Activated CD4-positive, alpha-beta memory T cell treated with anti-CD3 and anti-CD28 coated beads, Interleukin-2, amount 10 ng/mL, durations not matched to agents 7 days and 5 days (primary cell): ENCODE data around the gene FAAP24. TPM values are rescaled to one million over a fixed set of nuclear protein-coding genes. Genes with fewer than 3 reads are reported as not detected.
"Not testable (repeated sequence)": the region's sequence is repeated elsewhere in the genome, so short reads cannot be mapped to it uniquely, and the experiment has no call there.

Experiments used
- CTCF ChIA-PET: fragments of 350-600 bp; sonication (Branson Sonifier 250); formaldehyde crosslinking; loops from one replicate; lab custom pipeline; 2021; ENCODE audit warnings: antibody characterized with exemption, inconsistent platforms; lab: Charles Lee
- POLR2A ChIA-PET: fragments of 350-600 bp; sonication (Branson Sonifier 250); formaldehyde crosslinking; loops from one replicate; lab custom pipeline; 2021; ENCODE audit warnings: antibody characterized with exemption; lab: Charles Lee
- DNase-seq: peaks from one replicate; pipeline ENCODE4 v3.0.0-alpha.2; 2020
- H3K27ac Mint-ChIP-seq: one replicate; pipeline ENCODE4 v1.8.0; 2021; ENCODE audit warnings: mild to moderate bottlenecking, mixed read lengths
- H3K27me3 Mint-ChIP-seq: one replicate; pipeline ENCODE4 v1.8.0; 2021; ENCODE audit warnings: mixed read lengths
- H3K36me3 Mint-ChIP-seq: one replicate; pipeline ENCODE4 v1.8.0; 2021; ENCODE audit warnings: low read depth, mixed read lengths
- H3K4me1 Mint-ChIP-seq: one replicate; pipeline ENCODE4 v1.8.0; 2021; ENCODE audit warnings: mixed read lengths
- H3K4me3 Mint-ChIP-seq: one replicate; pipeline ENCODE4 v1.8.0; 2021; ENCODE audit warnings: mild to moderate bottlenecking, mixed read lengths
- H3K9me3 Mint-ChIP-seq: one replicate; pipeline ENCODE4 v1.8.0; 2021; ENCODE audit warnings: mixed read lengths
- total RNA-seq, 2 experiments: library from RNA; stranded (reverse); gene quantifications; one replicate each; pipeline ENCODE4 v1.2.3, GENCODE V29; 2021

The FAAP24 gene, protein sequence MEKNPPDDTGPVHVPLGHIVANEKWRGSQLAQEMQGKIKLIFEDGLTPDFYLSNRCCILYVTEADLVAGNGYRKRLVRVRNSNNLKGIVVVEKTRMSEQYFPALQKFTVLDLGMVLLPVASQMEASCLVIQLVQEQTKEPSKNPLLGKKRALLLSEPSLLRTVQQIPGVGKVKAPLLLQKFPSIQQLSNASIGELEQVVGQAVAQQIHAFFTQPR
- 1 to 10 TPM; 5.3 to 7.6 TPM for total RNA-seq

GRCh38 chr19:32971715-32972540 is at the start of gene FAAP24, which contains the start of gene CEP89:
FAAP24 (plus strand) TSS chr19:32972242; CDS start chr19:32973197, 955 bp downstream.
CEP89 (minus strand) TSS chr19:32971958; CDS start chr19:32971874, 84 bp downstream.
- DNase-seq, result peak; percentile 99
- Mint-ChIP-seq H3K27ac (peak within 1 kb of the TSS; percentile 82), H3K27me3 (no peaks in the 10 kb centered on the region), H3K4me1 (peaks cover 31% of the 10 kb centered on the region), H3K36me3 (peaks cover 20% of the 10 kb centered on the region), H3K9me3 (no peaks in the 10 kb centered on the region), H3K4me3 (peak within 1 kb of the TSS; percentile 96)
- ChIA-PET POLR2A (interaction anchor here (0.6 to 2.1 kb wide), 10 partner anchors 28 to 626 kb away, joined by 3 to 14 read pairs (median 4); partner anchors contain the start of genes CEBPG, GPATCH1, NUDT19 and ZNF507), CTCF (interaction anchor here (0.5 to 1.7 kb wide), 6 partner anchors 65 to 280 kb away, joined by 3 to 8 read pairs (median 3); partner anchors contain the start of gene NUDT19)

GRCh38 chr19:32924200-32924599 is 47.8 kb upstream of the FAAP24 start:
- H3K27ac Mint-ChIP-seq, result no peak overlapping the region
- peaks cover 3% of the 10 kb centered on the region for H3K9me3 Mint-ChIP-seq
- no peaks in the 10 kb centered on the region for H3K27me3 Mint-ChIP-seq
- peaks cover 17% of the 10 kb centered on the region for H3K36me3 Mint-ChIP-seq
- ChIA-PET POLR2A (no interaction called here), CTCF (interaction anchor here (1.0 kb wide), 1 partner anchor 11 kb away, joined by 3 read pairs; no protein-coding TSS in a partner anchor)
- H3K4me3 Mint-ChIP-seq, result no peak overlapping the region
- no peaks in the 10 kb centered on the region for H3K4me1 Mint-ChIP-seq
- no peak for DNase-seq

DNA sequence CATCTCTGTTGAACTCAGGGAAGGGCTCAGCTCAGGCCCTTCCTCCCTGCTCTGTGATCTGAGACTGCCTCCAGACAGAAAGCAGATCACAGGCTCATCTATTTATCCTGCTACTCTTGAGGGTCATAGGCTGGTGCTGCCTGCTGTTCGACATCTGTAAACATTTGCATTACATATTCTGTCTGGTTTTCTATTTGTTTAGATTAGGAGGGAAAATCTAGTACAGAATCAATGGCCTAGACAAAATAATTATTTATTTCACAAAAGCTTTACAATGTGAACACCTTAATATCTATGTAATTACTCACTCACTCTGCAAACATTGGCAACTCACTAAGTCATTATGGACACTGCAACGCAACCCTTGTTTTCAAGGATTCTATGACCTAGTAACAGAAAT is 43.2 kb upstream of the FAAP24 start:
- Mint-ChIP-seq H3K36me3 (peaks cover 23% of the 10 kb centered on the region), H3K9me3 (peaks cover 3% of the 10 kb centered on the region), H3K27me3 (no peaks in the 10 kb centered on the region), H3K27ac (no peak overlapping the region), H3K4me1 (no peaks in the 10 kb centered on the region), H3K4me3 (no peak overlapping the region)
- POLR2A ChIA-PET, result no interaction called here
- no peak for DNase-seq
- CTCF ChIA-PET, result interaction anchor here (1.3 kb wide), 1 partner anchor 204 kb away, joined by 3 read pairs; no protein-coding TSS in a partner anchor

GRCh38 chr19:32930567-32930966 is 41.5 kb upstream of the FAAP24 start:
- Mint-ChIP-seq H3K36me3 (peaks cover 23% of the 10 kb centered on the region), H3K27ac (no peak overlapping the region), H3K27me3 (no peaks in the 10 kb centered on the region), H3K9me3 (peaks cover 3% of the 10 kb centered on the region), H3K4me3 (no peak overlapping the region), H3K4me1 (no peaks in the 10 kb centered on the region)
- no peak for DNase-seq
- ChIA-PET POLR2A (interaction anchor here (1.3 kb wide), 1 partner anchor 13 kb away, joined by 3 read pairs; no protein-coding TSS in a partner anchor), CTCF (interaction anchor here (1.0 kb wide), 1 partner anchor 11 kb away, joined by 3 read pairs; no protein-coding TSS in a partner anchor)

- Mint-ChIP-seq H3K27ac (no peak overlapping the region), H3K9me3 (no peaks in the 10 kb centered on the region), H3K4me1 (no peaks in the 10 kb centered on the region), H3K27me3 (no peaks in the 10 kb centered on the region), H3K4me3 (no peak overlapping the region), H3K36me3 (peaks cover 24% of the 10 kb centered on the region)
- ChIA-PET CTCF (no interaction called here), POLR2A (no interaction called here)
- DNase-seq, result no peak
These were observed 38.5 kb upstream of the FAAP24 start for GRCh38 chr19:32933571-32933970.

GRCh38 chr19:32935629-32936028 is 36.4 kb upstream of the FAAP24 start:
- Mint-ChIP-seq H3K27ac (no peak overlapping the region), H3K4me1 (no peaks in the 10 kb centered on the region), H3K36me3 (peaks cover 9% of the 10 kb centered on the region), H3K9me3 (no peaks in the 10 kb centered on the region), H3K4me3 (no peak overlapping the region), H3K27me3 (no peaks in the 10 kb centered on the region)
- CTCF ChIA-PET, result no interaction called here
- DNase-seq, result no peak
- POLR2A ChIA-PET, result no interaction called here

DNA sequence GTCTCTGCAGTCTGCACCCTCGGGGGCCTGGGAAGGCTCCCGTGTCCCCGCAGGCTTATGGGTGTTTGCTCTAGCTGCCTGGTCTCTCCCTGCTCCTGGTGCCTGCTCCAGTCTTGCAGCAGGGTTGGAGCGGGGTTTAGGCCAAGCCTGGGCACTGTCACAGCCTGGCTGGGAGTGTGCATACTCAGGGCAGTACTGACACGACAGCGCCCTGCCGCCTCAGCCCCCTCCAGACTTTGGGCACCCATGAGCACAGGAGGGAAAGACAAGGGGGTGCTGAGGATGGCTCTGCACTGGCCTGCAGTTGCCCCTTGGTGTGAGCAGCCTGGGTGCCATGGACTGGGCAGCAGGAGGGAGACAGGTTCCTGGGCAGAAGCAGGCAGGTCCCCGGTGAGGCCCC is 36.0 kb upstream of the FAAP24 start:
- POLR2A ChIA-PET, result no interaction called here
- CTCF ChIA-PET, result no interaction called here
- no peaks in the 10 kb centered on the region for H3K4me1 Mint-ChIP-seq
- peaks cover 7% of the 10 kb centered on the region for H3K36me3 Mint-ChIP-seq
- H3K9me3 Mint-ChIP-seq, result no peaks in the 10 kb centered on the region
- no peak overlapping the region for H3K27ac Mint-ChIP-seq
- no peak for DNase-seq
- H3K4me3 Mint-ChIP-seq, result no peak overlapping the region
- H3K27me3 Mint-ChIP-seq, result no peaks in the 10 kb centered on the region

DNA sequence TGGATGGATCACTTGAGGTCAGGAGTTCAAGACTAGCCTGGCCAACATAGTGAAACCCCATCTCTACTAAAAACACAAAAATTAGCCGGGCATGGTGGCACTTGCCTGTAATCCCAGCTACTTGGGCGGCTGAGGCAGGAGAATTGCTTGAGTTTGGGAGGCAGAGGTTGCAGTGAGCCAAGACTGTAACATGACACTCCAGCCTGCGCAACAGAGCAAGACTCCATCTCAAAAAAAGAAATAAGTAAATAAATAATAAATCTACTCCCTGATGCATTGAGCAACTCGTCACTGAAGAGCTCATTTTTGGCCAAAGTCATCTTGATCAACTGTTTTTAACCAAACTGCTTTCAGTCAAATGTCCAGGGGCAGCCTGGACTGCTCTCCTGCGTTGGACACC is 30.8 kb upstream of the FAAP24 start:
- CTCF ChIA-PET, result interaction anchor here (0.9 kb wide), 1 partner anchor 11 kb away, joined by 3 read pairs; no protein-coding TSS in a partner anchor
- H3K4me1 Mint-ChIP-seq, H3K9me3 Mint-ChIP-seq, H3K27me3 Mint-ChIP-seq, H3K27ac Mint-ChIP-seq, DNase-seq, POLR2A ChIA-PET, H3K4me3 Mint-ChIP-seq: not testable (repeated sequence)
- peaks cover 22% of the 10 kb centered on the region for H3K36me3 Mint-ChIP-seq

GRCh38 chr19:32945260-32945659 is 26.8 kb upstream of the FAAP24 start:
- peaks cover 43% of the 10 kb centered on the region for H3K36me3 Mint-ChIP-seq
- DNase-seq, result no peak
- H3K9me3 Mint-ChIP-seq, result no peaks in the 10 kb centered on the region
- ChIA-PET POLR2A (no interaction called here), CTCF (no interaction called here)
- no peaks in the 10 kb centered on the region for H3K27me3 Mint-ChIP-seq
- no peak overlapping the region for H3K27ac Mint-ChIP-seq
- no peak overlapping the region for H3K4me3 Mint-ChIP-seq
- H3K4me1 Mint-ChIP-seq, result no peaks in the 10 kb centered on the region

GRCh38 chr19:32966750-32967149 is 5.3 kb upstream of the FAAP24 start:
- Mint-ChIP-seq H3K4me3 (no peak overlapping the region), H3K36me3 (peaks cover 10% of the 10 kb centered on the region), H3K4me1 (peaks cover 13% of the 10 kb centered on the region), H3K9me3 (no peaks in the 10 kb centered on the region), H3K27me3 (no peaks in the 10 kb centered on the region), H3K27ac (no peak overlapping the region)
- ChIA-PET POLR2A (no interaction called here), CTCF (interaction anchor here (0.9 to 1.0 kb wide), 2 partner anchors 9 to 114 kb away, joined by 3 to 7 read pairs; partner anchors contain the start of gene GPATCH1)
- no peak for DNase-seq

DNA sequence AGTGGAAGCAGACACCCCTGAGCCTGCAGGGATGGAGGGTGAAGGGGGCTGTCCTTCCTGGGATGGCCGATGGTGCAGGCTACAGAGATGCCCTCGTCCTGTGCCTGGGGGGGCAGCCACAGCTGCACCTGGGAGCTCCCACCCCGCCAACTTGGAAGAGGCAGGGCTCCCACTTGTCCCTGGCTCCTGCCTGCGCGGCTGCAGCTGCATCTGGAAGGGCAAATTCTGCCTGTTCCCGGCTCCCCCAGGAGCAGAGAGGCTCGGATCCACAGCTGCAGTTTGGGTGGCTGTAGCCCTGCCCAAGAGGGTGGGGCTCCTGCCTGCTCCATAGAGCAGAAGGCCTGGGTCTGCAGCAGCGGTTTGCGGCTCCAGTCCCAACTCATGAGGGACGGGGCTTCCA is 2.5 kb upstream of the FAAP24 start:
- CTCF ChIA-PET, result interaction anchor here (0.7 kb wide), 1 partner anchor 38 kb away, joined by 3 read pairs; no protein-coding TSS in a partner anchor
- H3K27ac Mint-ChIP-seq, result no peak overlapping the region

DNA sequence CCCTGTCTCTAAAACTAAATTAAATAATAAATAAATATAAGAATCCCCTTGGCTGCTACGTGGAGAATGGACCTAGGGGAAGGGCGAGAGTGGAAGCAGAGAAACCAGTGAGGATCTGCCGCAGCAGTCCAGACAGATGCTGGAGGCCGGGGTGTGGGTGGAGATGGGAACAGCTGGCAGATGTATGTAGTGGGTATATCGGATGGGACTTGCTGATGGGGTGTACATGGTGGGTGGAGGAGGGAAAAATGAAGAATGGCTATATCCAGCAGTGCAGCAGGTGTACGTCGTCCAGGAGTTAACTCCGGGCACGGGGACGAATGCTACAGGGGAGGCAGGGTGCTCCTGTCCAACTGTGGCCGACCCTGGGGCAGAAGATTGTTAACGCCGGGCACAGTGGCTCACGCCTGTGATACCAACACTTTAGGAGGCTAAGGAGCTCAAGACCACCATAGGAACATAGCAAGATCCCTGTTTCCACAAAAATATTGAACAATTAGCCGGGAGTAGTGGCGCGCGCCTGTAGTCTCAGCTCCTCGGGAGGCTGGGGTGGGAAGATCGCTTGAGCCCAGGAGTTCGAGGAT is 938 bp upstream of the FAAP24 start:
- H3K27ac Mint-ChIP-seq, result no peak overlapping the region
- no peaks in the 10 kb centered on the region for H3K27me3 Mint-ChIP-seq
- no peak for DNase-seq
- POLR2A ChIA-PET, result interaction anchor here (1.2 to 2.1 kb wide), 5 partner anchors 110 to 403 kb away, joined by 3 to 14 read pairs (median 7); partner anchors contain the start of genes CEBPG, GPATCH1 and NUDT19
- peaks cover 28% of the 10 kb centered on the region for H3K4me1 Mint-ChIP-seq
- CTCF ChIA-PET, result interaction anchor here (0.5 to 1.7 kb wide), 5 partner anchors 66 to 206 kb away, joined by 3 to 8 read pairs (median 4); no protein-coding TSS in a partner anchor
- H3K9me3 Mint-ChIP-seq, result no peaks in the 10 kb centered on the region
- peak overlapping the region; percentile 96 for H3K4me3 Mint-ChIP-seq
- H3K36me3 Mint-ChIP-seq, result peaks cover 16% of the 10 kb centered on the region

More for the DNA sequence above, 2.5 kb upstream of the FAAP24 start:
- peaks cover 10% of the 10 kb centered on the region for H3K36me3 Mint-ChIP-seq
- no peaks in the 10 kb centered on the region for H3K9me3 Mint-ChIP-seq
- no peak overlapping the region for H3K4me3 Mint-ChIP-seq
- no peak for DNase-seq
- POLR2A ChIA-PET, result no interaction called here
- no peaks in the 10 kb centered on the region for H3K27me3 Mint-ChIP-seq
- H3K4me1 Mint-ChIP-seq, result peaks cover 23% of the 10 kb centered on the region
